NCI-H1092 treated with DMSO at 0.1 percent for 48 hours (cell line): Measurements from ENCODE around the gene CIAPIN1.
"Not testable (repeated sequence)": the region's sequence is repeated elsewhere in the genome, so short reads cannot be mapped to it uniquely, and the experiment has no call there.

Source experiments
- DNase-seq: peaks from one replicate; lab custom pipeline; 2025; lab: John Stamatoyannopoulos, UW

CIAPIN1 gene

DNA sequence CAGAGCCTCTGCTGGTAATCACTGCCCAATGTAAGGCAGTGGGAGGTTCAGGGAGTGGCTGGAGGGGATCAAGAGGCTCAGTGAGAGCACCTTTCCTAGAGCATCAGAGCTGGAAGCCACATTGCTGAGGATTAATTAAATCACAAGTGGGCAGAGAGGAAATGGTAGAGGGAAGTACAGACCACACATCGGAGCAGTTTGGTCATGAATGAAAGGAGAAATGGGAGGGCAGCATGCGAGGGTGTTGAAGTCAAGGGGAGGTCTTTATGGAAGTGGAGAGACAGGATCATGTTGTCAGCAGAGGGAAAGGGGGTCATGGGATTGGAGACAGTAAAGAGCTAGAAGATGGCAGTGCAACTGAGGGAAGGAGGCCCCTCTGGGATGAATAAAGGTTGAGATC is 40.3 kb downstream of the CIAPIN1 start:
- DNase-seq = no peak

DNA sequence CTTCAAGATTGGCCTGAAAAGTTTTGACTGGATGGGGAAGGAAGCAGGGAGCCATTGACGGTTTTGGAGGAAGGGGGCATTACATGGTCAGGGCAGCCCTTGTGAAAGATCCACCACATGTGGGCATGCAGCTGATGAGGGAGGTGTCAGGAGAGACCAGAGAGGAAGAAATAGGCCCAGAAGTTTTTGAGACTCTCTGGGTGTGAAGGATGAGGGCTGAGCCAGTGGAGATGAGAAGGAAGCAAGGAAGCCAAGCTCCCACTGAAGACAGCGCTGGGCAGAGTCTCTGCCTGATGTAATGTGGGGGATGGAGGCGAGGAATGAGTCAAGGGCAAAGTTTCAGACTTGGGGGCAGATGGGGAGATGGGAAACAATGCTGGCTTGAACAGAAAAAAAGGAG is 42.1 kb downstream of the CIAPIN1 start:
- no peak for DNase-seq

DNA sequence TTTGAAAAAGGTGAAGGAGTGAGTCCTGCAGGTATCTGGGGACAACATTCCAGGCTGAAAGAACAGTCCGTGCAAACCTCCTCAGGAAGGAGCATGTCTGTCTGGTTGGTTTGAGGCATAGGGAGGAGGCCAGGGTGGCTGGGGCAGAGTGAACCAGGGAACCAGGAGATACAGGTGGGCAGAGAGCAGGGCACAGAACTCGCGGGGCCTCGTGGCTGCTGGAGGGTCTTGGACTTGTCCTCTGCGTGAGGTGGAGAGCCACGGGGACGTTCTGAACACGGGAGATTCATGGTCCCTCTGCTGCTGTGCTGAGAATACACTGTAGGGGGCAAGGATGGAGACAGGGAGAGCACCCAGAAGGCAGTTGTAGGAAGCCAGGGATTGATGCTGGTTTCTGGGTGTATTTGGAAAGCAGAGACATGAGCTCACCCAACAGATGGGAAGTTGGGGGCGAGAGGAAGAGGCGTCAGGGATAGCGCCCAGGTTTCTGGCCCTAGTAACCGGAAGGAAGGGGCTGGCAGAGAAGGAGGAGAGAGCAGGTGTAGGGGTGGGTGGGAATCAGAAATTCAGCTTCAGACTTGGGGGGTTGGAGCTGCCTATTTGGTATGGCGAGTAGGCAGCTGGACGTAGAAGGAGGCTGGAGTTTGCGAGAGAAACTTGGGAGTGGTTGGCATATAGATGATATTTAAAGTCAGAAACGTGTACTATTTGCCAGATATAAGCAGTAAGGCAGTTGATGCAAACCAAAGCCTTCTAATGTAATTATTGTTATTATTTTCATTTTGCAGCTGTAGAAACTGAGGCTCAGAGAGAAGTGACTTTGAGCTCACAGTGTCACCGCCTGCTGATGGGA is 43.0 kb downstream of the CIAPIN1 start, which contains the start of gene CCL17:
TSS of gene CCL17 (plus strand) at position 803 of the 853 bp plus-strand sequence. CDS start 9,166 bp downstream, outside the sequence.
- no peak for DNase-seq

DNA sequence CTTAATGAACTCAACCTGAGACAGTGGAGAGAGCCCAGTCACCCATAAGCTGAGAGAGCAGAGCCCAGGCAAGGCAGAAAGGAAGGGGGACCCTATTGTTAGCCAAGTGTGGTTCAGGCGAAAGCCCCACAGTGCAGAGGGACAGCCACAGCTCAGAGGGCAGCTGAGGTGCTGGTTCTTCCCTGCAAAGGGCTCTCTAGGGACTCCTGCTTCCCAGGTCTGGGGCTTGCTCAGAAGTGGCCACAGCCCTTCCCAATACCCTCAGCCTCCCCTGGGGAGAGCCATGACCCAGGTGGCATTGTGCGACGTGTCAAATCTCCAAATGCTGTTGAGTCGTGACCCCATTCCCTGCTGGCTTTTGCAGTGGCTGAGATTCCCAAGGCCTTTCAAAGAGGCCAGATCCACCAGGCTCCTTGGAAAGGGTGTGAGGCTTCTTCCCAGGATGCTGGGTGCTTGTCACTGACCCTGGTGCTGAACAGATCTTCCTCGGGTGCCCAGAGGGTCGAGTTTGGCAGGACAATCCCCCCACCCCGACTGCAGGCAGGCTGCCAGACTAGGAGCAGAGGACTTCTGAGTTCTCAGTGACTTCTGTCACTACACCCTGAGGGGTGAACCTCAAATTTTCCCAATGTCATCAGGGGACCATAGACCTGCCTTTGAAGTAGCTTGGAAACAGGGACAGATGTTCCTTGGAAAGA is 45.1 kb downstream of the CIAPIN1 start:
- DNase-seq = no peak

DNA sequence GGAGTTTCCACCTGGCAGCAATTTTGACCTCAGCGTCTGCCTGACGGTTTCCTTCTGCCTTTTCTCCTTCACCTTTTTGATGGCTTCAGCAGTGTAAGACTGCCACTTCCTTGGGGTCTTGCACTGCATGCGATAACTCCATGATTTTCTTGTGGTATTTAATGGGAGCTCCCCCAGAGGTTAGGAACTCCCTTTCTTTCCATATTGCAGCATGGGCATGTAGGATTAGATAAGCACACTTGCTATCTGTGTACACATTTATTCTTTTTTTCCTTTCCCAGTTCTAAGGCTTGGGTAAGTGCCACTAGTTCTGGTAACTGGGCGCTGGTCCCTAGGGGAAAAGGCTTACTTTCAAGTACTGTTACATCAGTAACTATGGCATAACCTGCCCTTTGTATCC is 49.7 kb downstream of the CIAPIN1 start:
- DNase-seq = not testable (repeated sequence)

DNA sequence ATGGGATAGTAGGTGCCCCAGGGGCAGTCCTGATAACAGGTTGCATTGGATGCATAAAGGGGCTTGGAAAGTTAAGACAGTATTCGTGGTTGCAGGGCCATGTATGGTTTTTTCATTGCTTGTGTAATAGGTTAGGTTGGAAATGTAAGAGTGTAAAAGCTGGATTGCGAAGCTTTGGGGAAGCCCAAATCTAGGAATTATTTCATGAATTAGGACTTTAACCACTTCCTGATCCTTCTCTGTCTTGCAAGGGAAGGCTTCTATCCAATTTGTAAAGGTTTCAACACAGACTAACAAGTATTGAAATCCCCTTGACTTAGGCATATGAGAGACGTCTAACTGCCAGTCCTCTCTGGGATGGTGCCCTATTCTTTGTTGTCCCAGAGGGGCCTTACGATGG is 50.4 kb downstream of the CIAPIN1 start:
- no peak for DNase-seq

DNA sequence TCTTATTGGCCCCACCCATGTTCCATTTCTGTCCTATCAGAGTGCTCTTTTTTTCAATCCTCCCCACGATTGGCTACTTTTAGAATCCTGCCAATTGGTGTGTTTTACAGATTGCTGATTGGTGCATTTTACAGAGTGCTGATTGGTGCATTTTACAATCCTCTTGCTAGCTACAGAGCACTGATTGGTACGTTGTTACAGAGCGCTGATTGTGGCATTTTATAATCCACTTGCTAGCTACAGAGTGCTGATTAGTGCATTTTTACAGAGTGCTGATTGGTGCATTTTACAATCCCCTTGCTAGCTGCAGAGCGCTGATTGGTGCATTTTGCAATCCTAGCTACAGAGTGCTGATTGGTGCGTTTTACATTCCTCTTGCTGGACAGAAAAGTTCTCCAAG is 52.2 kb downstream of the CIAPIN1 start:
- no peak for DNase-seq

DNA sequence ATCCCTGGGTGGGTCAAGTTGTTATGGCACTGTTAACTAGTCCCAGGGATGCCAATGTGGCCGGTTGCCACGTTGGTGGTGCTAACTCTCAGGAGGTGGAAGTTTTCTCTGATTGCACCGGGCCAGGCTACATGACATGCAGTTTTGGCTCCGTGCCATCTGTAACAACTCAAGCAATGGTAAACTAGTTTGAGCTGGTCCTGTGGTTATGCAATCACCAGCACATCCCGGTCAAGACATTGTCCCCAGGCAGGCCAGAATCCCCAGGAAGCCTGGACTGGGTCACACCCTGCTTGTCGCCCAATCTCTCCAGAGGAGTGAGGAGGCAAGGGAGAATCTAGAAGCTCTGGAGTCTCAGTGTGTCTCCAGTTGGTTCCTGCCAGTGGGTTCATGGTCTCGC is 52.7 kb downstream of the CIAPIN1 start:
- no peak for DNase-seq

DNA sequence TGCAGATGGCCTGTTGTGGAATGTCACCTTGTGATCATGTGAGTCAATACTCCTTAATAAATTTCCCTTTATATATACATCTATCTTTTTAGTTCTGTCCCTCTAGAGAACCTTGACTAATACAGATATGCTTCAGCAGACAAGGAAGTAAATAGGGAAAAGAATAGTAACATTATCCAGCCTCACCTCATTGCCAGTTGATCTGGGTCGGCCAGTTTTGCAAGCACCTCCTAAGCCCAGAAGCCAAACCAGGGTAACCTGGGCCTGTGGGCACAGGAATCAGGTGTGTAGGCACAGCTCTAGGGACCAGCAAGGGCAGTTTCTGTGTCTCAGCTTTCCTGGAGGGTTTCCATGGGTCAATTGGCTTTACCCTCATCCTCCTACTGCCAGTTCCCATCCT is 54.5 kb downstream of the CIAPIN1 start:
- no peak for DNase-seq

DNA sequence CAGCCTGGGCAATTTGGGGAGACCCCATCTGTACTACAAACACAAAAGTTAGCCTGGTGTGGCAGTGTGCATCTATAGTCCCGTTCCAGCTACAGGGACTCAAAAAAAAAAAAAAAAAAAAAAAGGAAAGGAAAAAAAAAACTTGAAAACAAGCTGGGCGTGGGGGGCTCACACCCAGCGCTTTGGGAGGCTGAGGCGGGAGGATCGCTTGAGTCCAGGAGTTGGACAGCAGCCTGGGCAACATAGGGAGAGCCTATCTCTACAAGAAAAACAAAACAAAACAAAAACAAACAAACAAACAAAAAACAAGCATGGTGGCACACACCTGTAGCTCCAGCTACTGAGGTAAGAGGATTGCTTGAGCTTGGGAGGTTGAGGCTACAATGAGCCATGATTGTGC is 55.5 kb downstream of the CIAPIN1 start:
- DNase-seq = no peak

DNA sequence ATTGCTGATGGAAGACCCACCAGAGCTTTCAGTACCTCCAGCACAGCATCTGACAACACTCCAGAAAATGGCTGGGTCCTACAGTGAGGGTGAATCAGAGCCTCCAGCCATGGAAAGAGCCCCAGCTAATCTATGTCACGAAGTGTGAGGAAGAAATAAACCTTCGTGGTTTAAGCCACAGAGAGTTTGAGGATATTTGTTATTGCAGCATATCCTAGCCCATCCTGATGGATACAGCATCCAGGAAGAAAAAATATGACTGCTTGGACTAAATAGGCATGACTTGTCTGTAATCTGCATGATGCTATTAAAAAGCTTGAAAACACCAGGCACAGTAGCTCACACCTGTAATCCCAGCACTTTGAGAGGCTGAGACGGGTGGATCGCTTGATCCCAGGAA is 55.9 kb downstream of the CIAPIN1 start:
- no peak for DNase-seq

DNA sequence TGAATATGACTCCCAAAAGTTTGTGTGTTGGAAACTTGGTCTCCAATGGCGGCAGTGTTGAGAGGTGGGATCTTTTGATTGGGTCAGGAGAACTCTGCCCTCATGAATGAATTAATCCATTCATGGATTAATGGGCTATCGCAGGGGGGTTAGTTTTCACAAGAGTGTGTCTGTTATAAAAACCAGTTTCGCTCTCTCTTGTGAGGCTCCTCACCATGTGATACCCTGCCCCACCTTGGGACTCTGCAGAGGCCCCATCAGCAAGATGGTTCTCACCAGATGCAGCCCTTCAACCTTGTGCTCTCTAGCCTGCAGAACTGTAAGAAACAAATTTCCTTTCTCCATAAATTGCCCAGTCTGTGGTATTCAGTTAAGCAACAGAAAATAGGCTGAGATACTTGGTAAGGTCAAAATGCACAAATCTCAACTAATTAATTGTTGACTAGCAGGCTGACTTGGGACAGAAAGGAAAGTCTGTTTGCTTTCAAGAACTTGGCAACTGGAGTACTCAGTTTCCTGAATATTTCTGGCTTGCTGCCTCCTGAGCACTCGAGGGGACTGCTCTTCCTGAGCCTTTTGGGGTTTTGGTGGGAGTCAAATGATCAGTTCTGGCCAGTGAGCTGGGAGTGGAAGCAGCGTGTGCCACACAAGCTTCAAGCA is 56.4 kb downstream of the CIAPIN1 start:
- DNase-seq = no peak

DNA sequence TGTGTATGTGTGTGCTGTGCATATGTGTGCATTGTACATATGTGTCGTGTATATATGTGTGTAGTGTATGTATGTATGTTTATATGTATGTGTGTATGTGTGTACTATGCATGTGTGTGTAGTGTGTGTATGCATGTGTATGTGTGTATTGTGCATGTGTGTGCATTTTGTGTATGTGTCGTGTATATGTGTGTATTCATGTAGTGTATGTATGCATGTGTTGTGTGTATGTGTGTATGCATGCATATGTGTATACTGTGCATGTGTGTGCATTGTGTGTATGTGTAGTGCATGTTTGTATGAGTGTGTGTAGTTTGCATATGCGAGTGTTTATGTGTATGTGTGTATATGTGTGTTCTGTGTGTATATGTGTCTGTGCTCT is 58.1 kb downstream of the CIAPIN1 start:
- DNase-seq = no peak

DNA sequence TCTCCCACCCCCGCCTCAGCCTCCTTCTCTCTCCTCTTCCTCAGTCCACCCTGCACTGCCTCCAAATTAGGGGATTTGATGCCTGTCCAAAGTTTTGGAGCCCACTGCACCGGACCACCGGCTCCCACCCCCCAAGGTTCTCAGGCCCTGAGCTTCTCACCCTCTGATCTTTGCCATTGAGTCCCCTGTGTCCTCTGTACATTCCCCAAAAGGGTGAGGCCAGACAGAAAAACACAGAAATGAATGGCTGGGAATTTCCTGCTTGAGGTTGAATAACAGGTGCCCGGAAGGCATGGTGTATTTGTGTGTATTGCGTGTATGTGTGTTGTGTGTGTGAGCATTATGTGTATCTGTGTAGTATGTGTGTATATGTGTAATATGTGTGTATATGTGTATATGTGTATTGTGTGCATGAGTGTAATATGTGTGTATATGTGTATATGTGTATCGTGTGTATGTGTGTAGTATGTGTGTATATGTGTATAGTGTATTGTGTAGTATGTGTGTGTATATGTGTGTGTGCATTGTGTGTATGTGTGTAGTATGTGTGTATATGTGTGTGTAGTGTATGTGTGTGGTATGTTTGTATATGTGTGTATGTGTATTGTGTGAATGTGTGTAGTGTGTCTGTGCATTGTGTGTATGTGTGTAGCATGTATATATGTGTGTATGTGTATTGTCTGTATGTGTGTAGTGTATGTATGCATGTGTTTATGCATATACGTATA is 58.7 kb downstream of the CIAPIN1 start:
- no peak for DNase-seq

DNA sequence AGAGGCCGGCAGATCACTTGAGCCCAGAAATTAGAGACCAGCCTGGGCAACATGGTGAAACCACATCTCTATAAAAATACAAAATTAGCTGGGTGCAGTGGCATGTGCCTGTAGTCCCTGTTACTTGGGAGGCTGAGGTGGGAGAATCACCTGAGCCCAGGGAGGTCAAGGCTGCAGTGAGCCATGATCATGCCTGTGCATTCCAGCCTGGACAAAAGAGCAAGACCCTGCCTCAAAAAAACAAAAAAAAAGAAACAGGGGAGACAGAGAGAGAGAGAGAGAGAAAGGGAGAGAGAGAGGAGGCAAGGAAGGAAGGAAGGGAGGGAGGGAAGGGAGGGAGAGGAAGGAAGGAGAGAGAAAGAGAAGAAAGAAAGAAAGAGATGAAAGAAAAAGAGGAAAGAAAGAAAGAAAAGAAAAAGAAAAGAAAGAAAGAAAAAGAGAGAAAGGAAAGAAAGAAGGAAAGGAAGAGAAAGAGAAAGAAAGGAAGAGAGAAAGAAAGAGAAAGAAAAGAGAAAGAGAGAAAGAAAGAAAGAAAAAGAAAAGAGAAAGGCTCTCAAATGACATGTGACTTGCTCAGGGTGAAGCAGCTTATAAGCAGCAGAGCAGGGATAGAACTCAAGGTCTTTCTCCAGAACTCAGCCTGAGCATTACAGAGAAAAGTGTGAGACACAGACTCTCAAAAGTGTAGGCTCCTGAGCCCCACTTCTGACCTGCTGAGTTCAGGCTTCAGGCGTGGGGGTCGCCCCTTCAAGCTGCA is 59.4 kb downstream of the CIAPIN1 start:
- no peak for DNase-seq

DNA sequence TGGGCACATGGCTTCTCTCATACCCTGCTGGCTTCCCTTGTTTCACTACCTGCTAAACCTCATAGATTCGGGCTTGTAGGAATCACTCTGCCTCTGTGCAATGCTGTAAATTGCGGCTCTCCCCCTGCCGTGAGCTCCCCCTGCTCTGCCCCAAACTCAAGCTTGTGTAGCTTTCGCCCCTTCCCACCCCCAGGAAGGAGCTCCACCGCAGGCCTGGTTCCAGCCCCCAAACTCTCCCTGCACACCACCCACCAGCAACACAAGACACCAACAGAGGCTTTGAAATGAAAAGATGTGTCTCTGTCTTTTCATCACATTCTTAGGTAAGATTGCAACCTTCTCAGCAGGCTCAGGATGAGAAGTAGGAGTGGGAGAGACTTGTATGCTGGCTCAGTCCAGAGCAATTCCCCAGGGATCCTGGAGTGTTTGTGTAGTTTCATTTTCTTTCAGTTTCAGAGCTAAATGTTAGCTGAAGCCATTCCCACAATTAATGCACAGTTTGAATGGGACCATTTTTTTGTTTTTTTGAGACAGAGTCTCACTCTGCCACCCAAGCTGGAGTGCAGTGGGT is 60.7 kb downstream of the CIAPIN1 start:
- no peak for DNase-seq

DNA sequence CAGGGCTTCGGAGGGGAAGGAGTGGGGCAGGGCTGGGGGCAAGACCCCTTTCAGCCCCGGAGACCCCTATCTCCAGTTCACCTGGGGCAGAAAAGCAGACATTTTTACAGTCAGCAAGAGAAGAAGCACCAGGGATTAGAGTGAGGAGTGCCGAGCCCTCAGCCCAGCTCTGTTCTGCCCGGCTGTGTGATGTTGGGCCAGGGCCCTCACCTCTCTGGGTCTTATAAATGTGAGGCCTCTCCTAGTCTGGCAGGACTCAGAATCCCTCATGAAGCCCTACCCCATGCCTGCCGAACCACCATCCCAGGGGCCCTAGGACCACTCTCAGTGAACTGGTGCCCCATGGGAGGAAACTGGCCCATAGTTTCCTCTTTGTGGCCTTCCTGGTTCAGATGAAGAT is 62.1 kb downstream of the CIAPIN1 start:
- DNase-seq = no peak

DNA sequence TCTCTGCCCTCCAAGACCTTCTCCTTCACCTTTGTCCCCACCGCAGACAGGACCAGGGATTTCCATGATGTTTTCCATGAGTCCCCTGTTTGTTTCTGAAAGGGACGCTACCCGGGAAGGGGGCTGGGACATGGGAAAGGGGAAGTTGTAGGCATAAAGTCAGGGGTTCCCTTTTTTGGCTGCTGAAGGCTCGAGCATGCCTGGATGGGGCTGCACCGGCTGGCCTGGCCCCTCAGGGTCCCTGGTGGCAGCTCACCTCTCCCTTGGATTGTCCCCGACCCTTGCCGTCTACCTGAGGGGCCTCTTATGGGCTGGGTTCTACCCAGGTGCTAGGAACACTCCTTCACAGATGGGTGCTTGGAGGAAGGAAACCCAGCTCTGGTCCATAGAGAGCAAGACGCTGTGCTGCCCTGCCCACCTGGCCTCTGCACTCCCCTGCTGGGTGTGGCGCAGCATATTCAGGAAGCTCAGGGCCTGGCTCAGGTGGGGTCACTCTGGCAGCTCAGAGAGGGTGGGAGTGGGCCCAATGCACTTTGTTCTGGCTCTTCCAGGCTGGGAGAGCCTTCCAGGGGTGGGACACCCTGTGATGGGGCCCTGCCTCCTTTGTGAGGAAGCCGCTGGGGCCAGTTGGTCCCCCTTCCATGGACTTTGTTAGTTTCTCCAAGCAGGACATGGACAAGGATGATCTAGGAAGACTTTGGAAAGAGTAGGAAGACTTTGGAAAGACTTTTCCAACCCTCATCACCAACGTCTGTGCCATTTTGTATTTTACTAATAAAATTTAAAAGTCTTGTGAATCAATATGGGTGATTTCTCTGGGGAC is 62.7 kb downstream of the CIAPIN1 start:
- DNase-seq = no peak

DNA sequence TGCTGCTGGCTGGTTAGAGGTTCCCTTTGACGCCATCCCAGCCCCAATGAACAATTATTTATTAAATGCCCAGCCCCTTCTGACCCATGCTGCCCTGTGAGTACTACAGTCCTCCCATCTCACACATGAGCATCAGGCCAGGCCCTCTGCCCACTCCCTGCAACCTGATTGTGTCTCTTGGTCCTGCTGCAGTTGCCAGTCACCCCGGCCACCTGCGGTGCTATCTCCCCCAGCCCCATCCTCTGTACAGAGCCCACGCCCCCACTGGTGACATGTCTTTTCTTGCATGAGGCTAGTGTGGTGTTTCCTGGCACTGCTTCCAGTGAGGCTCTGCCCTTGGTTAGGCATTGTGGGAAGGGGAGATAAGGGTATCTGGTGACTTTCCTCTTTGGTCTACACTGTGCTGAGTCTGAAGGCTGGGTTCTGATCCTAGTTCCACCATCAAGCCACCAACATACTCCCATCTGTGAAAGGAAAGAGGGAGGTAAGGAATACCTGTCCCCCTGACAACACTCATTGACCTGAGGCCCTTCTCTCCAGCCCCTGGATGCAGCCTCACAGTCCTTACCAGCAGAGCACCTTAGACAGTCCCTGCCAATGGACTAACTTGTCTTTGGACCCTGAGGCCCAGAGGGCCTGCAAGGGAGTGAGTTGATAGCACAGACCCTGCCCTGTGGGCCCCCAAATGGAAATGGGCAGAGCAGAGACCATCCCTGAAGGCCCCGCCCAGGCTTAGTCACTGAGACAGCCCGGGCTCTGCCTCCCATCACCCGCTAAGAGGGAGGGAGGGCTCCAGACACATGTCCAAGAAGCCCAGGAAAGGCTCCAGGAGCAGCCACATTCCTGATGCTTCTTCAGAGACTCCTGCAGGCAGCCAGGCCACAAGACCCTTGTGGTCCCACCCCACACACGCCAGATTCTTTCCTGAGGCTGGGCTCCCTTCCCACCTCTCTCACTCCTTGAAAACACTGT is 63.6 kb downstream of the CIAPIN1 start:
- DNase-seq = no peak
